ENCODE results near the gene IFT80. TPM values are rescaled to one million over a fixed set of nuclear protein-coding genes. Genes with fewer than 3 reads are reported as not detected.
"Not testable (repeated sequence)": the region's sequence is repeated elsewhere in the genome, so short reads cannot be mapped to it uniquely, and the experiment has no call there.

Gene IFT80
- total and polyA plus RNA-seq, 10 of the 15 experiments (the other 5 are each of a cell fraction or from before 2014, with no cell fraction given), result 6.5 to 21.5 (median 14.1) TPM

- H3K4me2 ChIP-seq (ENCODE audit: control insufficient read depth, insufficient read depth); H3K27me3 ChIP-seq (replicated peaks in 1 of 2; ENCODE audit: control insufficient read depth in 2 of 2, insufficient read depth in 2 of 2, low read length in 1 of 2); H3K27ac ChIP-seq (ENCODE audit: control insufficient read depth, insufficient read depth); CTCF ChIA-PET; POLR2A ChIA-PET; in situ Hi-C loops (cut with MboI); H3K9ac ChIP-seq (ENCODE audit: control insufficient read depth, insufficient read depth, low read length); H3K4me3 ChIP-seq; H2AFZ ChIP-seq (ENCODE audit: control insufficient read depth, low read depth, low read length); BruUV-seq (replicated peaks); RAD21 ChIA-PET (ENCODE audit: unreplicated experiment); DNase-seq (ENCODE audit: low read depth, low spot score); H3K36me3 ChIP-seq (ENCODE audit: control insufficient read depth in 2 of 2, insufficient read depth in 2 of 2, low read length in 1 of 2); intact Hi-C loops (cut with micrococcal nuclease; ENCODE audit: unreplicated experiment); H3K9me3 ChIP-seq (replicated peaks; ENCODE audit: control insufficient read depth, insufficient read depth, low read length); SMC1A ChIA-PET (ENCODE audit: uncharacterized antibody, unreplicated experiment); FAIRE-seq; H3K79me2 ChIP-seq (ENCODE audit: control insufficient read depth, insufficient read depth, low read length); H4K20me1 ChIP-seq (ENCODE audit: control insufficient read depth, insufficient read depth); ATAC-seq; H3K4me1 ChIP-seq (ENCODE audit: control insufficient read depth, insufficient read depth, low read length): not testable (repeated sequence)
- 92% methylated on average over 2 of the region's 2 CpGs for WGBS (ENCODE audit: insufficient coverage, insufficient replicate concordance, low lambda C conversion rate, missing lambda C conversion rate)
Measured at GRCh38 chr3:160362896-160363295, 36.1 kb downstream of the IFT80 start.

DNA sequence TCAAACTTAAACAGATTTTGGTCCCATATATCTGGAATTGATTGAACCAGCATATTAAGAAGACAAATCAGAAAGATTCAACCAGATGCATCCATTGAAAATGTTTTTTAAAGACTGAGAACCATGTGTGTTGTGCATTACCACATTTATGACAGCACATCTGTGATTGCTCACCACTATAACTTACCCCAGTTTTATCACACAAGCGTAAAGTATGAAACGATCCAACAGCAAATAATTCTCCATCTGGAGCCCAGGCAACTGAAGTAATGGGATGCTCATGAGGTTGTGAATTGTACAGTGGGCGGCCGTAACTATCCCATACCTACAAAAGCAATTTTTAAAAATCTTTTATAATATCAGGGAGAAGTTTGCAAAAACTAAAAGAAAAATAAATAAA is 43.2 kb downstream of the IFT80 start:
- intact Hi-C loops (cut with micrococcal nuclease; ENCODE audit: unreplicated experiment) (no loop called here), in situ Hi-C loops (cut with MboI) (no loop called here)
- H3K4me1 ChIP-seq (ENCODE audit: control insufficient read depth, insufficient read depth, low read length), result no peaks in the 10 kb centered on the region
- ChIA-PET SMC1A (ENCODE audit: uncharacterized antibody, unreplicated experiment) (interaction anchor here (1.6 to 1.7 kb wide), 2 partner anchors 9 to 14 kb away, joined by 3 read pairs; no protein-coding TSS in a partner anchor), RAD21 (ENCODE audit: unreplicated experiment) (no interaction called here), CTCF (no interaction called here), POLR2A (no interaction called here)
- no peak overlapping the region for H3K4me3 ChIP-seq
- no peaks in the 10 kb centered on the region for H4K20me1 ChIP-seq (ENCODE audit: control insufficient read depth, insufficient read depth)
- DNase-seq (ENCODE audit: low read depth, low spot score) (no peak), ATAC-seq (no peak), FAIRE-seq (no peak)
- no peak overlapping the region for H3K4me2 ChIP-seq (ENCODE audit: control insufficient read depth, insufficient read depth)
- H3K27me3 ChIP-seq (replicated peaks in 1 of 2; ENCODE audit: control insufficient read depth in 2 of 2, insufficient read depth in 2 of 2, low read length in 1 of 2), result no peaks in the 10 kb centered on the region
- 97% methylated on average over 4 of the region's 4 CpGs for WGBS (ENCODE audit: insufficient coverage, insufficient replicate concordance, low lambda C conversion rate, missing lambda C conversion rate)
- no peak overlapping the region for H3K27ac ChIP-seq (ENCODE audit: control insufficient read depth, insufficient read depth)
- H3K9me3 ChIP-seq (replicated peaks; ENCODE audit: control insufficient read depth, insufficient read depth, low read length), result no peaks in the 10 kb centered on the region
- no peak overlapping the region for H3K9ac ChIP-seq (ENCODE audit: control insufficient read depth, insufficient read depth, low read length)
- BruUV-seq (replicated peaks), result no TSS peak
- no peaks in the 10 kb centered on the region; a peak in 2 of 4 replicates for H3K36me3 ChIP-seq (ENCODE audit: control insufficient read depth in 2 of 2, insufficient read depth in 2 of 2, low read length in 1 of 2)
- TF ChIP-seq JUND (IDR thresholded peaks at IDR 0.05; ENCODE audit: low read depth, low read length) (no peak), BHLHE40 (IDR thresholded peaks at IDR 0.05; ENCODE audit: borderline replicate concordance in 1 of 2, low read depth in 2 of 2, low read length in 1 of 2) (no peak), SMAD1 (IDR thresholded peaks at IDR 0.05; ENCODE audit: low read depth, partially characterized antibody) (no peak), EZH2 (IDR thresholded peaks at IDR 0.05; ENCODE audit: borderline replicate concordance, control insufficient read depth, low read depth, low read length) (no peak), ZSCAN29 (IDR thresholded peaks at IDR 0.05) (no peak), EP300 (IDR thresholded peaks at IDR 0.05; ENCODE audit: borderline replicate concordance in 1 of 2, control insufficient read depth in 1 of 2, low read depth in 2 of 2, low read length in 2 of 2) (no peak), MYC (IDR thresholded peaks at IDR 0.05; ENCODE audit: insufficient read depth, insufficient read length, insufficient replicate concordance, low read length, severe bottlenecking) (no peak), SIX5 (IDR thresholded peaks at IDR 0.05; ENCODE audit: low read depth, low read length, severe bottlenecking) (no peak), NR2F1 (conservative IDR thresholded peaks at IDR 0.05) (no peak)
- TF ChIP-seq, protein P1, sequence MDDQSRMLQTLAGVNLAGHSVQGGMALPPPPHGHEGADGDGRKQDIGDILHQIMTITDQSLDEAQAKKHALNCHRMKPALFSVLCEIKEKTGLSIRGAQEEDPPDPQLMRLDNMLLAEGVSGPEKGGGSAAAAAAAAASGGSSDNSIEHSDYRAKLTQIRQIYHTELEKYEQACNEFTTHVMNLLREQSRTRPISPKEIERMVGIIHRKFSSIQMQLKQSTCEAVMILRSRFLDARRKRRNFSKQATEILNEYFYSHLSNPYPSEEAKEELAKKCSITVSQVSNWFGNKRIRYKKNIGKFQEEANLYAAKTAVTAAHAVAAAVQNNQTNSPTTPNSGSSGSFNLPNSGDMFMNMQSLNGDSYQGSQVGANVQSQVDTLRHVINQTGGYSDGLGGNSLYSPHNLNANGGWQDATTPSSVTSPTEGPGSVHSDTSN (IDR thresholded peaks at IDR 0.05; ENCODE audit: insufficient replicate concordance, low read depth, low read length), result no peak
- no peak overlapping the region for H2AFZ ChIP-seq (ENCODE audit: control insufficient read depth, low read depth, low read length)
- no peaks in the 10 kb centered on the region for H3K79me2 ChIP-seq (ENCODE audit: control insufficient read depth, insufficient read depth, low read length)

All from GM12878 (cell line).